Naive thymus-derived CD8-positive, alpha-beta T cell (primary cell): Measurements from ENCODE around the gene GLIPR2. TPM values are rescaled to one million over a fixed set of nuclear protein-coding genes. Genes with fewer than 3 reads are reported as not detected.
"Not testable (repeated sequence)": the region's sequence is repeated elsewhere in the genome, so short reads cannot be mapped to it uniquely, and the experiment has no call there.

Experiments
- ATAC-seq, 2 donors: fragments of 150-1000 bp; cut with Tn5 transposase in 1 of 2; sonication (Bioruptor Pico), chemical (Tn5 transposase) in 1 of 2; 1 replicate in 1 of 2; 2 replicates in 1 of 2; pipeline ENCODE4 v1.10.0; 2021; ENCODE audit warnings: mild to moderate bottlenecking in 2 of 2, moderate library complexity in 2 of 2
- POLR2A ChIA-PET: fragments of 350-600 bp; sonication (Branson Sonifier 250); formaldehyde crosslinking; loops from one replicate; lab custom pipeline; 2021; ENCODE audit warnings: antibody characterized with exemption; lab: Charles Lee
- DNase-seq, 10 donors: peaks; one replicate each; pipeline versions ENCODE4 v3.0.0 to v3.0.0-alpha.2; 2020 to 2022
- H3K27ac Mint-ChIP-seq, 10 donors: one replicate each; pipeline ENCODE4 v1.8.0; 2020 to 2022; ENCODE audit warnings: mild to moderate bottlenecking in 10 of 10, mixed read lengths in 10 of 10, moderate library complexity in 4 of 10, inconsistent platforms in 1 of 10
- H3K27me3 Mint-ChIP-seq, 5 donors: one replicate each; pipeline ENCODE4 v1.8.0; 2021 to 2022; ENCODE audit warnings: mixed read lengths in 5 of 5
- H3K36me3 Mint-ChIP-seq, 3 donors: one replicate each; pipeline ENCODE4 v1.8.0; 2020 to 2022; ENCODE audit warnings: mixed read lengths in 3 of 3, mild to moderate bottlenecking in 2 of 3, inconsistent platforms in 1 of 3
- H3K4me1 Mint-ChIP-seq, 4 donors: one replicate each; pipeline ENCODE4 v1.8.0; 2021 to 2022; ENCODE audit warnings: mixed read lengths in 4 of 4
- H3K4me3 Mint-ChIP-seq, 10 donors: one replicate each; pipeline ENCODE4 v1.8.0; 2020 to 2022; ENCODE audit warnings: mild to moderate bottlenecking in 10 of 10, mixed read lengths in 10 of 10, moderate library complexity in 6 of 10, inconsistent platforms in 1 of 10
- H3K9me3 Mint-ChIP-seq, 9 donors: one replicate each; pipeline ENCODE4 v1.8.0; 2020 to 2022; ENCODE audit warnings: mixed read lengths in 9 of 9, mild to moderate bottlenecking in 3 of 9, inconsistent platforms in 1 of 9, moderate library complexity in 1 of 9
- polyA plus RNA-seq, 3 donors: library from polyadenylated mRNA; unstranded; fragments of 300-500 nt; fragmentation: Illumina TruSeq; gene quantifications; one replicate each; pipeline ENCODE4 v1.2.3, GENCODE V29; 2021
- total RNA-seq, 8 experiments: library from RNA in 2 of 8; stranded (reverse) in 2 of 8; gene quantifications; one replicate each; pipeline ENCODE4 v1.2.3 and lab custom pipeline; 2021 to 2026

GLIPR2 gene
- total and polyA plus RNA-seq, 5 experiments from 2014 or later: 7.0 to 78.9 (median 43.2) TPM

GRCh38 chr9:36169166-36169565, 32.6 kb downstream of the GLIPR2 start, which contains the start of gene CCIN:
TSS of gene CCIN (plus strand) at chr9:36169388. CDS start at chr9:36169503, 115 bp downstream.
- Mint-ChIP-seq H3K4me3 (no peak within 1 kb of the TSS), H3K4me1 (peaks cover 0 to 19% (median 9%) of the 10 kb centered on the region in 4 donors), H3K9me3 (no peaks in the 10 kb centered on the region), H3K27ac (peak within 1 kb of the TSS in 2 of 10 donors; percentile 28 to 65), H3K27me3 (peaks cover 0 to 4% (median 0%) of the 10 kb centered on the region in 5 donors), H3K36me3 (no peaks in the 10 kb centered on the region)
- ATAC-seq (no peak), DNase-seq (no peak)
- POLR2A ChIA-PET: interaction anchor here (0.7 to 1.1 kb wide), 2 partner anchors 13 to 64 kb away, joined by 4 to 7 read pairs; no protein-coding TSS in a partner anchor

GRCh38 chr9:36169708-36170107, 33.2 kb downstream of the GLIPR2 start:
- peaks cover 0 to 4% (median 0%) of the 10 kb centered on the region in 5 donors for H3K27me3 Mint-ChIP-seq
- H3K9me3 Mint-ChIP-seq: no peaks in the 10 kb centered on the region
- H3K4me1 Mint-ChIP-seq: peaks cover 0 to 14% (median 9%) of the 10 kb centered on the region in 4 donors
- H3K27ac Mint-ChIP-seq: no peak overlapping the region
- ATAC-seq (no peak), DNase-seq (no peak)
- H3K36me3 Mint-ChIP-seq: no peaks in the 10 kb centered on the region
- POLR2A ChIA-PET: interaction anchor here (1.1 kb wide), 1 partner anchor 65 kb away, joined by 4 read pairs; no protein-coding TSS in a partner anchor
- no peak overlapping the region for H3K4me3 Mint-ChIP-seq

DNA sequence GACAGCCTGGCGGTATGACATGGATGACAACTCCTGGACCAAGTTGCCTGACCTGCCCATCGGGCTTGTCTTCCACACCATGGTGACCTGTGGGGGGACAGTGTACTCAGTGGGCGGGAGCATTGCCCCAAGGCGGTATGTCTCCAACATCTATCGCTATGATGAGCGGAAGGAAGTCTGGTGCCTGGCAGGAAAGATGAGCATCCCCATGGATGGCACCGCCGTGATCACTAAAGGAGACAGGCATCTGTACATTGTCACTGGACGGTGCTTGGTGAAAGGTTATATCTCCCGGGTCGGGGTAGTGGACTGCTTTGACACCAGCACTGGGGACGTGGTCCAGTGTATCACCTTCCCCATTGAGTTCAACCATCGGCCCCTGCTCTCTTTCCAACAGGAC, 34.0 kb downstream of the GLIPR2 start:
- POLR2A ChIA-PET: no interaction called here
- H3K9me3 Mint-ChIP-seq: no peaks in the 10 kb centered on the region
- H3K4me1 Mint-ChIP-seq: peaks cover 0 to 11% (median 8%) of the 10 kb centered on the region in 4 donors

DNA sequence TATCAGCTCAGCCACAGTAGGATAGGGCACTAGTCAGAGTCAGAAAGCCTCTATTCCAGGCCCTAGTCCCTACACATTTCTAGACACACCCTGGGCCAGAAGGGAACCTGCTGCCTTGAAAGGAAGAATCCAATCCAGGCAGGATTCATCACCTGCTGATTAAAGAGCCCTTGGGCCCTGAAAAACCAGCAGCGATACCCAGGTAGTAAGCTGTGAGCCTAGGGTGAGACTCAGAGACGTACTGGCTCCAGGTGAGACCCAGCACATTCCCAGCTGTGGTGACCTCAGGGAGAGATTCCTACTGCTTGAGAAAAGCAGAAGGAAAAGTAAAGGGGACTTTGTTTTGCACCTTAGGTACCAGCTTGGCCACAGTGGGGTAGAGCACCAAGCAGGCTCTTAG, 37.3 kb downstream of the GLIPR2 start:
- POLR2A ChIA-PET: no interaction called here
- H3K36me3 Mint-ChIP-seq: no peaks in the 10 kb centered on the region

More for the DNA sequence above, 34.0 kb downstream of the GLIPR2 start:
- DNase-seq: no peak
- no peak overlapping the region for H3K4me3 Mint-ChIP-seq
- H3K27me3 Mint-ChIP-seq: peaks cover 0 to 4% (median 1%) of the 10 kb centered on the region in 5 donors
- H3K36me3 Mint-ChIP-seq: no peaks in the 10 kb centered on the region
- peak overlapping the region in 1 of 10 donors; percentile 28 for H3K27ac Mint-ChIP-seq
- no peak for ATAC-seq

DNA sequence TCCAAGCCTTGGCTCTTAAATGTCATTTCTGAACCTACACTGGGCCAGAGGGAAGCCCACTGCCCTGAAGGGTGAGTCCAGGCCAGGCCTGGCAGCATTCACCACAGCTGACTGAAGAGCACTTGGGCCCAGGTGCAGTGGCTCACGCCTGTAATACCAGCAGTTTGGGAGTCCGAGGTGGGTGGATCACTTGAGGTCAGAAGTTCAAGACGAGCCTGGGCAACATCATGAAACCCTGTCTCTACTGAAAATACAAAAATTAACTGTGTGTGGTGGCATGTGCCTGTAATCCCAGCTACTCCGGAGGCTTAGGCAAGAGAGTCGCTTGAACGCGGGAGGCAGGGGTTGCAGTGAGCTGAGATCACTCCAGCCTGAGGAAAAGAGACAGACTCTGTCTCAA, 37.7 kb downstream of the GLIPR2 start:
- H3K4me1 Mint-ChIP-seq: peaks cover 0 to 2% (median under 1%) of the 10 kb centered on the region in 4 donors
- peaks cover 0 to 9% (median 2%) of the 10 kb centered on the region in 5 donors for H3K27me3 Mint-ChIP-seq
- ATAC-seq (no peak), DNase-seq (no peak)
- H3K4me3 Mint-ChIP-seq: no peak overlapping the region
- H3K27ac Mint-ChIP-seq: no peak overlapping the region
- POLR2A ChIA-PET: no interaction called here
- no peaks in the 10 kb centered on the region for H3K9me3 Mint-ChIP-seq
- no peaks in the 10 kb centered on the region for H3K36me3 Mint-ChIP-seq

More for the DNA sequence above, 37.3 kb downstream of the GLIPR2 start:
- ATAC-seq: no peak
- no peak overlapping the region for H3K27ac Mint-ChIP-seq
- DNase-seq: no peak
- peaks cover 0 to 2% (median under 1%) of the 10 kb centered on the region in 4 donors for H3K4me1 Mint-ChIP-seq
- no peak overlapping the region for H3K4me3 Mint-ChIP-seq
- H3K27me3 Mint-ChIP-seq: peaks cover 0 to 9% (median 2%) of the 10 kb centered on the region in 5 donors
- no peaks in the 10 kb centered on the region for H3K9me3 Mint-ChIP-seq

DNA sequence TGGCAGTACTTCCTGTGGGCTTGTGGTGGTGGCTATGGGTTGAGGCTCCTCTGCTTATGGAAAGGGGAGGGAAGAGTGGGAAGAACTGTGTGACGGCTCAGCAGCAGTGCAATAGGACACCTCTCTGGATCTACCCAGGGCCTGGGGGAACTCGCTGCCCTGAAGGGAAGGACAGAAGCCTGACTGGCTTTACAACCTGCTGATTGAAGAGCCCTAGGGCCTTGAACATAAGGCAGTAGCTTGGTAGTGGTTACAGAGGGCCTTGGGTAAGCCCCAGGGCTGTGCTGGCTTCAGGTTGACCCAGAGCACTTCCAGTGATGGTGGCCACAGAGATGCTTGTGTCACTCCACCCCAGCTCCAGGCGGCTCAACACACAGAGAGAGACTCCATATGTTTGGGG, 38.2 kb downstream of the GLIPR2 start:
- Mint-ChIP-seq H3K4me3 (no peak overlapping the region), H3K27ac (peak overlapping the region in 1 of 10 donors; percentile 18), H3K9me3 (peaks cover 0 to 1% (median 0%) of the 10 kb centered on the region in 9 donors), H3K27me3 (peaks cover 0 to 9% (median 2%) of the 10 kb centered on the region in 5 donors), H3K36me3 (no peaks in the 10 kb centered on the region), H3K4me1 (peaks cover 0 to 2% (median under 1%) of the 10 kb centered on the region in 4 donors)
- POLR2A ChIA-PET: no interaction called here
- ATAC-seq (no peak), DNase-seq (no peak)

GRCh38 chr9:36175209-36175608, 38.7 kb downstream of the GLIPR2 start:
- peak overlapping the region in 1 of 10 donors; percentile 15 for H3K27ac Mint-ChIP-seq
- H3K36me3 Mint-ChIP-seq, ATAC-seq, H3K27me3 Mint-ChIP-seq, DNase-seq, H3K4me1 Mint-ChIP-seq, POLR2A ChIA-PET, H3K4me3 Mint-ChIP-seq, H3K9me3 Mint-ChIP-seq: not testable (repeated sequence)

DNA sequence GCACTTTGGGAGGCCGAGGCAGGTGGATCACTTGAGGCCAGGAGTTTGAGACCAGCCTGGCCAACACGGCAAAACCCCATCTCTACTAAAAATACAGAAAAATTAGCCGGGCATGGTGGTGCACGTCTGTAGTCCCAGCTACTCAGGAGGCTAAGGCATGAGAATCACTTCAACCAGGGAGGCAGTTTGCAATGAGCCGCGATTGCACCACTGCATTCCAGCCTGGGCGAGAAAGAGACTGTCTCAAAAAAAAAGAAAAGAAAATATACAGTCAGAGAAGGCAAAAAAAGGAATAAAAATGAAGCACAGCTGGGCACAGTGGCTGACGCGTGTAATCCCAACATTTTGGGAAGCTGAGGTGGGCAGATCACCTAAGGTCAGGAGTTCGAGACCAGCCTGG, 40.0 kb downstream of the GLIPR2 start:
- peak overlapping the region in 1 of 10 donors; percentile 73 for H3K27ac Mint-ChIP-seq
- H3K27me3 Mint-ChIP-seq, H3K4me1 Mint-ChIP-seq, H3K36me3 Mint-ChIP-seq, POLR2A ChIA-PET, H3K4me3 Mint-ChIP-seq, ATAC-seq, H3K9me3 Mint-ChIP-seq, DNase-seq: not testable (repeated sequence)

DNA sequence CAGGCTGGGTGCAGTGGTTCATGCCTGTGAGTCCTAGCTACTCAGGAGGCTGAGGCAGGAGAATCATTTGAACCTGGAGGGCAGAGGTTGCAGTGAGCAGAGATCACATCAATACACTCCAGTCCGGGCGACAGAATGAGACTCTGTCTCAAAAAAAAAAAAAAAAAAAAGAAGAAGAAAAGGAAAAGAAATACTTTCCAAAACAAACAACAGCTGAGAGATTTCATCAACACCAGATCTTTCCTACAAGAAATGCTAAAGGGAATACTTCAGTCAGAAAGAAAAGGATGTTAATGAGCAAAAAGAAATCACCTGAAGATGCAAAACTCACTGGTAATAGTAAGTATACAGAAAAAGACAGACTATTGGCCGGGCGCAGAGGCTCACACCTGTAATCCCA, 41.0 kb downstream of the GLIPR2 start:
- Mint-ChIP-seq H3K9me3 (peaks cover 0 to 6% (median 0%) of the 10 kb centered on the region in 9 donors), H3K27me3 (peaks cover 0 to 9% (median 2%) of the 10 kb centered on the region in 5 donors), H3K36me3 (no peaks in the 10 kb centered on the region), H3K4me3 (no peak overlapping the region), H3K4me1 (peaks cover 0 to 2% (median under 1%) of the 10 kb centered on the region in 4 donors), H3K27ac (no peak overlapping the region)
- ATAC-seq: no peak
- POLR2A ChIA-PET: no interaction called here
- no peak for DNase-seq

DNA sequence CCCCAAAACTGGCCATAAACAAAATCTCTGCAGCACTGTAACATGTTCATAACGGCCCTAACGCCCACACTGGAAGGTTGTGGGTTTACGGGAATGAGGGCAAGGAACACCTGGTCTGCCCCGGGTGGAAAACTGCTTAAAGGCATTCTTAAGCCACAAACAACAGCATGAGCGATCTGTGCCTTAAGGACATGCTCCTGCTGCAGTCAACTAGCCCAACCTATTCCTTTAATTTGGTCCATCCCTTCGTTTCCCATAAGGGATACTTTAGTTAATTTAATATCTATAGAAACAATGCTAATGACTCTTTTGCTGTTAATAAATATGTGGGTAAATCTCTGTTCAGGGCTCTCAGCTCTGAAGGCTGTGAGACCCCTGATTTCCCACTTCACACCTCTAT, 43.7 kb downstream of the GLIPR2 start:
- H3K27me3 Mint-ChIP-seq, H3K4me1 Mint-ChIP-seq, H3K27ac Mint-ChIP-seq, ATAC-seq, POLR2A ChIA-PET, H3K36me3 Mint-ChIP-seq, H3K4me3 Mint-ChIP-seq, H3K9me3 Mint-ChIP-seq, DNase-seq: not testable (repeated sequence)

DNA sequence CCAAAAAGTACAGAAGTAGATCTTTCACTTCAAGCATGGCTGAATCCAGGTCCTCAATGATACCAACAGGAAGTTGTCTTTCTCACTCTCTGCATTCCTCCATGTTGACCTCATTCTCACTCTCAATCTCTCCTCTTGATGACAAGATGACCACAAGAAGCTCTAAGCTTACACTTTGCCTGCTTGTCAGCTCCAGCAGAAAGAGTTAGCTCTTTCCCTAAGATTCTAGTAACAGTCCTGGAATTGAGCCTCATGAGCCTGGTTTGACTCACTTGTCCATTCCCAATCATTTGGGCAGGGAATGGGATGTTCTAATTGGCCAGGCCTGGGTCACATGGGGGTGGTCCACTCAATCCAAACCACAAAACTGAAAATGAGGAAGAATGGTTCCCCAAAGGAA, 50.9 kb downstream of the GLIPR2 start:
- peaks cover 0 to 5% (median 0%) of the 10 kb centered on the region in 5 donors for H3K27me3 Mint-ChIP-seq
- no peak overlapping the region for H3K27ac Mint-ChIP-seq
- DNase-seq: no peak

DNA sequence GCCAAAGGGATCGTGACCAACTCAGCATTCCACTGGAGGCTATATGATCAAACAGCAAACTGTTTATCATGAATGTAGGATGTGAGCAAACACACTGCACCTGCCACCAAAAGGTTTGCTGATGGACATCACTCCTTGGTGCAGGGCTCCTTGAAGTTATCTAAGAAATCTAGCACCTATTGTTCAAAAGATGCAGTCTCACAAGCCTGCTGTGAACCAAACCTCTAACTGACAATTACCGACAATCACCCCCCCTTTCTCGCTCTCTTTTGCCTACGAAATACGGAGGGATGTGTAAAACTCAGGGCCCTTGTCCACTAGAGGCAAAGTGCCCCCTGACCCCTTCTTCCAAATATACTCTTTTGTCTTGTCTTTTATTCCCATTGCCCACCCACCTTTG, 51.7 kb downstream of the GLIPR2 start:
- Mint-ChIP-seq H3K27ac (peak overlapping the region in 1 of 10 donors; percentile 55), H3K36me3 (no peaks in the 10 kb centered on the region), H3K4me3 (peak overlapping the region in 1 of 10 donors; percentile 6), H3K27me3 (peaks cover 0 to 5% (median 0%) of the 10 kb centered on the region in 5 donors), H3K4me1 (peaks cover 15 to 38% (median 24%) of the 10 kb centered on the region in 4 donors), H3K9me3 (no peaks in the 10 kb centered on the region)
- ATAC-seq: no peak
- POLR2A ChIA-PET: no interaction called here
- no peak for DNase-seq

More for the DNA sequence above, 50.9 kb downstream of the GLIPR2 start:
- no peak for ATAC-seq
- Mint-ChIP-seq H3K4me1 (peaks cover 10 to 30% (median 16%) of the 10 kb centered on the region in 4 donors), H3K36me3 (no peaks in the 10 kb centered on the region), H3K9me3 (no peaks in the 10 kb centered on the region), H3K4me3 (peak overlapping the region in 1 of 10 donors; percentile 31)
- POLR2A ChIA-PET: no interaction called here

DNA sequence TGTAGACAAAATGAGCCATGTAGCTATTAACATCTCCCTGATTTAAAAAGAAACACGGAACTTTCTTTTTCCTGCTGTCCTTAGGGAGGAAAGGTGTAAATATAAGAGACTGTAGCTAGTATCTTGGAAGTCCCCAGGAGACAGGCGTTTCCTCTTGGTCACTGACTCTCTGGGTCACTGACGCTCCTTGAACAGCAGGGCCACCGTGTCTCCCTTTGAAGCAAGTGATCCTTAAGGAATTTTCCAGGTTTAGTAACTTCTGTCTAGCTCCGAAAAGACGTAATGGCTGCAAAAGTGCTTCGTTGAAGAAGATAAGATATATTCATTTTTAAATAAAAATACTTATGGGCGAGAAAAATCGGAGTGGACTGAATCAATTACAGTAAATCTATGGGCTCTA, 53.4 kb downstream of the GLIPR2 start:
- peak overlapping the region in 9 of 10 donors; percentile 62 to 98 (median 93) for H3K27ac Mint-ChIP-seq
- H3K4me3 Mint-ChIP-seq: peak overlapping the region; percentile 88 to 99 (median 96)

More for the DNA sequence above, 53.4 kb downstream of the GLIPR2 start:
- H3K9me3 Mint-ChIP-seq: no peaks in the 10 kb centered on the region
- no peak for DNase-seq
- POLR2A ChIA-PET: interaction anchor here (0.6 to 2.3 kb wide), 14 partner anchors 12 to 1772 kb away, joined by 3 to 14 read pairs (median 4); partner anchors contain the start of genes GLIPR2, GNE and RNF38
- H3K27me3 Mint-ChIP-seq: peaks cover 0 to 5% (median 0%) of the 10 kb centered on the region in 5 donors
- ATAC-seq: no peak
- peaks cover 0 to 16% (median 0%) of the 10 kb centered on the region in 3 donors for H3K36me3 Mint-ChIP-seq
- peaks cover 30 to 56% (median 41%) of the 10 kb centered on the region in 4 donors for H3K4me1 Mint-ChIP-seq
